AG08396 (cell line): ENCODE data around the gene CREB3.

ENCODE experiments used
- DNase-seq: peaks from one replicate; pipeline ENCODE4 v3.0.0; 2012; ENCODE audit warnings: low spot score, mixed read lengths

CREB3 gene

GRCh38 chr9:35776018-35776417 lies 43.6 kb downstream of the CREB3 start:
- DNase-seq: no peak

GRCh38 chr9:35778496-35778895 lies 46.0 kb downstream of the CREB3 start:
- DNase-seq: no peak

DNA sequence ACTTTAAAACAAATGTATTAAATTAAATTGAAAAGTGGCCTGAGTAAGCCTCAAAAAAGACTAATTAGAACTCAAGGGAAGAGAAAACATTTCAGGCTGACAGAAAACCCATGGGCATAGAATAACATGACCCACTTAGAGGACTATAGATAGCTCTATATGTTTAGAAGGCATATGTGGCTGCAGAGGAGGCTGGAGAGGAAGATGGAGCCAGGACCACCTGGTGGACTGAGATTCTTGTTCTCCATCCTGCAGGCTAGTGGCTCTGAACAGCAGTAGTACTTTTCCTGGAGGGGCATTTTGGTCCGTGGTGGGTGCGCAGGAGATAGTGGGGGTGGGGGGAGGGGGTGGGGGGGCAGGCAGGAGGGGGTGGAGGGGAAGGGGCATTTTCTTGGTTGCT lies 48.6 kb downstream of the CREB3 start:
- DNase-seq: no peak

- no peak for DNase-seq
These were observed 51.0 kb downstream of the CREB3 start for GRCh38 chr9:35783418-35783817.
